Lower lobe of right lung (tissue), 2 donors: Measurements from ENCODE around the gene ARL4D. TPM values are rescaled to one million over a fixed set of nuclear protein-coding genes. Genes with fewer than 3 reads are reported as not detected.
A peak's percentile ranks its signal among the peaks of the same experiment; 100 is the strongest.

Experiments
- ATAC-seq, 2 donors: fragments of 200-7000 bp; cut with Tn5 transposase; one replicate each; pipeline ENCODE4 v1.9.1; 2020 to 2022; ENCODE audit warnings: mild to moderate bottlenecking in 2 of 2, moderate library complexity in 2 of 2
- DNase-seq: peaks from one replicate; pipeline ENCODE4 v3.0.0-alpha.2; 2020
- H3K27ac ChIP-seq: fragments of 200-600 bp; one replicate; pipeline ENCODE4 v1.8.0; 2022
- H3K27me3 ChIP-seq: fragments of 200-600 bp; one replicate; pipeline ENCODE4 v1.8.0; 2022; ENCODE audit warnings: low read depth
- H3K36me3 ChIP-seq: fragments of 200-600 bp; one replicate; pipeline ENCODE4 v1.8.0; 2022; ENCODE audit warnings: mild to moderate bottlenecking
- H3K4me1 ChIP-seq: fragments of 200-600 bp; one replicate; pipeline ENCODE4 v1.8.0; 2022
- H3K4me3 ChIP-seq: fragments of 200-600 bp; one replicate; pipeline ENCODE4 v1.8.0; 2022; ENCODE audit warnings: mild to moderate bottlenecking
- H3K9me3 ChIP-seq: fragments of 200-600 bp; one replicate; pipeline ENCODE4 v1.8.0; 2022
- CTCF ChIP-seq: fragments of 200-600 bp; IDR thresholded peaks from one replicate; pipeline ENCODE4 v1.8.0; 2022; ENCODE audit warnings: antibody characterized with exemption, mild to moderate bottlenecking
- intact Hi-C: fragments of 100-400 bp; cut with DNase I; formaldehyde crosslinking; loops from one replicate; pipeline ENCODE4 v1.11.0; 2022
- total RNA-seq: library from RNA; stranded (reverse); fragmentation: NEBNext Ultra II Directional; extraction: Animal tissue kit (Norgen Biotek cat#: 25700); gene quantifications from one replicate; pipeline ENCODE4 v1.2.1, GENCODE V29; 2021
- donor health status: DM: no; HTN: yes; CAD: no; lungs with severe emphysema.

The ARL4D gene
- total RNA-seq, 1 donor from 2014 or later: 12.9 TPM

GRCh38 chr17:43395165-43395564 is 3.6 kb upstream of the ARL4D start:
- ATAC-seq (no peak), DNase-seq (no peak)
- H3K9me3 ChIP-seq: no peaks in the 10 kb centered on the region
- H3K27ac ChIP-seq: no peak overlapping the region
- TF ChIP-seq CTCF: no peak
- intact Hi-C loops: loop anchor here (2.0 kb wide), 1 partner anchor 88 kb away; the partner anchor contains the start of gene DHX8
- no peaks in the 10 kb centered on the region for H3K27me3 ChIP-seq
- no peaks in the 10 kb centered on the region for H3K36me3 ChIP-seq
- H3K4me1 ChIP-seq: peaks cover 42% of the 10 kb centered on the region
- H3K4me3 ChIP-seq: no peak overlapping the region

- intact Hi-C loops: no loop called here
- Histone ChIP-seq H3K36me3 (no peaks in the 10 kb centered on the region), H3K4me3 (no peak overlapping the region), H3K4me1 (peaks cover 48% of the 10 kb centered on the region), H3K27ac (peak overlapping the region; percentile 49), H3K9me3 (no peaks in the 10 kb centered on the region), H3K27me3 (no peaks in the 10 kb centered on the region)
- TF ChIP-seq CTCF: no peak
- DNase-seq: no peak
- no peak for ATAC-seq
These were observed 2.2 kb upstream of the ARL4D start for GRCh38 chr17:43396491-43397060.

- H3K9me3 ChIP-seq: no peaks in the 10 kb centered on the region
- peaks cover 37% of the 10 kb centered on the region for H3K4me1 ChIP-seq
- intact Hi-C loops: no loop called here
- DNase-seq (no peak), ATAC-seq (peak; percentile 2 to 13)
- peak overlapping the region; percentile 84 for H3K27ac ChIP-seq
- H3K4me3 ChIP-seq: peak overlapping the region; percentile 73
- no peaks in the 10 kb centered on the region for H3K27me3 ChIP-seq
- H3K36me3 ChIP-seq: no peaks in the 10 kb centered on the region
- TF ChIP-seq CTCF: no peak
These were observed 1.1 kb downstream of the ARL4D start for GRCh38 chr17:43399839-43400328.

GRCh38 chr17:43400943-43401717 is 2.3 kb downstream of the ARL4D start:
- intact Hi-C loops: no loop called here

GRCh38 chr17:43402078-43402477 is 3.3 kb downstream of the ARL4D start:
- DNase-seq: no peak
- TF ChIP-seq CTCF: no peak
- Histone ChIP-seq H3K4me1 (peaks cover 25% of the 10 kb centered on the region), H3K36me3 (no peaks in the 10 kb centered on the region), H3K27me3 (no peaks in the 10 kb centered on the region), H3K9me3 (no peaks in the 10 kb centered on the region), H3K27ac (no peak overlapping the region), H3K4me3 (peak overlapping the region; percentile 73)
- intact Hi-C loops: no loop called here
- ATAC-seq: no peak

More at GRCh38 chr17:43400943-43401717, 2.3 kb downstream of the ARL4D start:
- Histone ChIP-seq H3K4me1 (peaks cover 33% of the 10 kb centered on the region), H3K9me3 (no peaks in the 10 kb centered on the region), H3K36me3 (no peaks in the 10 kb centered on the region), H3K27me3 (no peaks in the 10 kb centered on the region), H3K27ac (peak overlapping the region; percentile 20), H3K4me3 (peak overlapping the region; percentile 73)
- ATAC-seq (peak in 1 of 2 donors; percentile 57), DNase-seq (no peak)
- no peak for TF ChIP-seq CTCF
